GM23248 (cell line): ENCODE results near the gene CDS2. TPM values are rescaled to one million over a fixed set of nuclear protein-coding genes. Genes with fewer than 3 reads are reported as not detected.

ENCODE experiments used
- DNase-seq: peaks from one replicate; pipeline ENCODE4 v3.0.0-alpha.2; 2015
- H2AFZ ChIP-seq: fragments of 200-600 bp; sonication (generic); 2 replicates; pipeline ENCODE4 v1.6.1; 2016; ENCODE audit warnings: antibody characterized with exemption
- H3F3A ChIP-seq: fragments of 200-600 bp; sonication (generic); 2 replicates; pipeline ENCODE4 v1.6.1; 2016; ENCODE audit warnings: mild to moderate bottlenecking, antibody characterized with exemption, mixed run types; ENCODE audit not compliant: insufficient read depth
- H3K27ac ChIP-seq: fragments of 200-600 bp; sonication (generic); 2 replicates; pipeline ENCODE4 v1.5.1; 2016; ENCODE audit warnings: mild to moderate bottlenecking
- H3K27me3 ChIP-seq: fragments of 200-600 bp; sonication (generic); replicated peaks from 2 replicates; pipeline ENCODE4 v1.6.1; 2016; ENCODE audit warnings: mild to moderate bottlenecking; ENCODE audit not compliant: insufficient read depth
- H3K36me3 ChIP-seq: fragments of 200-600 bp; sonication (generic); 2 replicates; pipeline ENCODE4 v1.6.1; 2016; ENCODE audit warnings: low read depth, mild to moderate bottlenecking
- H3K4me1 ChIP-seq: fragments of 200-600 bp; sonication (generic); 2 replicates; pipeline ENCODE4 v1.6.1; 2016; ENCODE audit warnings: mild to moderate bottlenecking; ENCODE audit not compliant: insufficient read depth
- H3K4me2 ChIP-seq: fragments of 200-600 bp; sonication (generic); one replicate; pipeline ENCODE4 v1.6.1; 2016; ENCODE audit warnings: mild to moderate bottlenecking; ENCODE audit not compliant: unreplicated experiment
- H3K4me3 ChIP-seq: fragments of 200-600 bp; sonication (generic); 2 replicates; pipeline ENCODE4 v1.5.1; 2016; ENCODE audit warnings: mild to moderate bottlenecking
- H3K79me2 ChIP-seq: fragments of 200-600 bp; sonication (generic); 2 replicates; pipeline ENCODE4 v1.6.1; 2016; ENCODE audit warnings: mild to moderate bottlenecking; ENCODE audit not compliant: insufficient read depth
- H3K9ac ChIP-seq: fragments of 200-600 bp; sonication (generic); 2 replicates; pipeline ENCODE4 v1.6.1; 2016; ENCODE audit warnings: mild to moderate bottlenecking
- H3K9me2 ChIP-seq: fragments of 200-600 bp; sonication (generic); 2 replicates; pipeline ENCODE4 v1.6.1; 2016; ENCODE audit warnings: mixed run types, mild to moderate bottlenecking, moderate library complexity; ENCODE audit not compliant: insufficient read depth
- H3K9me3 ChIP-seq: fragments of 200-600 bp; sonication (generic); one replicate; pipeline ENCODE4 v1.6.1; 2017; ENCODE audit warnings: low read depth
- H4K20me1 ChIP-seq: fragments of 200-600 bp; sonication (generic); 2 replicates; pipeline ENCODE4 v1.6.0; 2016; ENCODE audit not compliant: insufficient read depth
- EZH2 ChIP-seq: fragments of 200-600 bp; sonication (generic); IDR thresholded peaks from 2 replicates; pipeline ENCODE4 v1.6.1; 2018; ENCODE audit warnings: antibody characterized with exemption, mild to moderate bottlenecking; ENCODE audit not compliant: insufficient read depth, poor library complexity, severe bottlenecking
- EZH2phosphoT487 ChIP-seq: fragments of 200-600 bp; sonication (generic); IDR thresholded peaks from 2 replicates; pipeline ENCODE4 v1.6.1; 2018; ENCODE audit warnings: antibody characterized with exemption, moderate library complexity, mild to moderate bottlenecking, low read depth; ENCODE audit not compliant: insufficient read depth
- WGBS, 2 experiments: methylation state at CpG; one replicate each; pipeline ENCODE4 v1.1.6; 2015 to 2017; ENCODE audit warnings: low lambda C conversion rate in 2 of 2, low coverage in 1 of 2; ENCODE audit errors: missing lambda C conversion rate in 2 of 2; 5-methylcytosine and 5-hydroxymethylcytosine counted together
- in situ Hi-C: fragments of 300-500 bp; cut with MboI; formaldehyde crosslinking; loops from 2 replicates; pipeline ENCODE4 v1.15.0; 2020
- polyA plus RNA-seq: library from polyadenylated mRNA; unstranded; fragments of >200 nt; fragmentation: Nextera tagmentation; extraction: Ambion mirVana; gene quantifications from 2 replicates; pipeline ENCODE4 v1.2.1, GENCODE V29; 2016
- total RNA-seq: library from RNA; depleted of rRNA; stranded (reverse); fragments of >200 nt; shearing (Covaris generic); gene quantifications from 2 replicates; pipeline ENCODE4 v1.2.3, GENCODE V29; 2014

Gene CDS2
- total and polyA plus RNA-seq, 2 experiments from 2014 or later = 29.4 to 31.6 TPM

- Histone ChIP-seq H3K4me2 (no peak overlapping the region), H3K27ac (no peak overlapping the region), H3K36me3 (no peaks in the 10 kb centered on the region), H3K9me2 (no peaks in the 10 kb centered on the region), H4K20me1 (no peaks in the 10 kb centered on the region), H3K9ac (no peak overlapping the region), H3K27me3 (no peaks in the 10 kb centered on the region), H2AFZ (no peak overlapping the region), H3K4me3 (no peak overlapping the region), H3K4me1 (0 out of 2 replicates have a peak, but pooled peaks cover 4% of the 10 kb centered on the region), H3K9me3 (no peaks in the 10 kb centered on the region), H3F3A (peaks cover 13% of the 10 kb centered on the region; the same call in 1 of the 2 replicates), H3K79me2 (no peaks in the 10 kb centered on the region)
- DNase-seq = no peak
- 95 to 100% methylated on average over 2 of the region's 2 CpGs for WGBS, 2 experiments
- in situ Hi-C loops = no loop called here
- TF ChIP-seq EZH2phosphoT487 (no peak), EZH2 (no peak)
Measured at GRCh38 chr20:5182615-5183254, 55.9 kb downstream of the CDS2 start.

GRCh38 chr20:5183731-5184474 is 57.1 kb downstream of the CDS2 start:
- H3K9me3 ChIP-seq = no peaks in the 10 kb centered on the region
- no peak overlapping the region for H3K27ac ChIP-seq
- WGBS, 2 experiments = 91% methylated on average over 13 of the region's 13 CpGs
- no peak overlapping the region for H3K4me2 ChIP-seq
- H3K4me1 ChIP-seq = 0 out of 2 replicates have a peak, but pooled peaks cover 4% of the 10 kb centered on the region
- no peak overlapping the region for H2AFZ ChIP-seq
- H3K9me2 ChIP-seq = no peaks in the 10 kb centered on the region
- TF ChIP-seq EZH2phosphoT487 (no peak), EZH2 (no peak)
- H3F3A ChIP-seq = peaks cover 13% of the 10 kb centered on the region; the same call in 1 of the 2 replicates
- no peak overlapping the region for H3K9ac ChIP-seq
- H3K4me3 ChIP-seq = no peak overlapping the region
- in situ Hi-C loops = no loop called here
- H3K27me3 ChIP-seq = no peaks in the 10 kb centered on the region
- H3K36me3 ChIP-seq = 0 out of 2 replicates have a peak, but pooled peaks cover 3% of the 10 kb centered on the region
- no peak for DNase-seq
- no peaks in the 10 kb centered on the region for H4K20me1 ChIP-seq
- no peaks in the 10 kb centered on the region for H3K79me2 ChIP-seq

- Histone ChIP-seq H3K27ac (no peak overlapping the region), H4K20me1 (no peaks in the 10 kb centered on the region), H3K9ac (no peak overlapping the region), H3K27me3 (no peaks in the 10 kb centered on the region), H2AFZ (no peak overlapping the region), H3K36me3 (0 out of 2 replicates have a peak, but pooled peaks cover 5% of the 10 kb centered on the region), H3K4me1 (0 out of 2 replicates have a peak, but pooled peaks cover 4% of the 10 kb centered on the region), H3K9me2 (no peaks in the 10 kb centered on the region), H3K4me2 (no peak overlapping the region), H3F3A (peaks cover 13% of the 10 kb centered on the region; the same call in 1 of the 2 replicates), H3K4me3 (no peak overlapping the region), H3K79me2 (no peaks in the 10 kb centered on the region), H3K9me3 (no peaks in the 10 kb centered on the region)
- 96 to 100% methylated on average over 1 of the region's 1 CpG for WGBS, 2 experiments
- TF ChIP-seq EZH2 = no peak
- TF ChIP-seq EZH2phosphoT487 = no peak
- no peak for DNase-seq
- in situ Hi-C loops = no loop called here
Measured at GRCh38 chr20:5184684-5185083, 57.9 kb downstream of the CDS2 start.

- in situ Hi-C loops = no loop called here
- Histone ChIP-seq H3F3A (no peaks in the 10 kb centered on the region), H3K36me3 (0 out of 2 replicates have a peak, but pooled peaks cover 5% of the 10 kb centered on the region)
Measured at GRCh38 chr20:5187122-5187521, 60.3 kb downstream of the CDS2 start.

More at GRCh38 chr20:5187122-5187521, 60.3 kb downstream of the CDS2 start:
- no peaks in the 10 kb centered on the region for H3K79me2 ChIP-seq
- no peak overlapping the region for H3K4me3 ChIP-seq
- H3K9ac ChIP-seq = no peak overlapping the region
- H3K27ac ChIP-seq = no peak overlapping the region
- 98 to 100% methylated on average over 3 of the region's 3 CpGs for WGBS, 2 experiments
- H3K9me2 ChIP-seq = no peaks in the 10 kb centered on the region
- no peak overlapping the region for H2AFZ ChIP-seq
- H4K20me1 ChIP-seq = no peaks in the 10 kb centered on the region
- H3K27me3 ChIP-seq = no peaks in the 10 kb centered on the region
- DNase-seq = no peak
- TF ChIP-seq EZH2phosphoT487 = no peak
- no peak for TF ChIP-seq EZH2
- H3K9me3 ChIP-seq = no peaks in the 10 kb centered on the region
- H3K4me2 ChIP-seq = no peak overlapping the region
- H3K4me1 ChIP-seq = 0 out of 2 replicates have a peak, but pooled peaks cover 3% of the 10 kb centered on the region
